Ascending aorta (tissue), 2 donors: ENCODE results near the gene CCDC146. TPM values are rescaled to one million over a fixed set of nuclear protein-coding genes. Genes with fewer than 3 reads are reported as not detected.
A peak's percentile ranks its signal among the peaks of the same experiment; 100 is the strongest.

Experiments
- DNase-seq, 2 donors: peaks; one replicate each; pipeline ENCODE4 v3.0.0-alpha.2; 2019; ENCODE audit warnings: low spot score in 2 of 2
- H3K27ac ChIP-seq, 2 donors: fragments of 200-600 bp; sonication (generic); one replicate each; pipeline ENCODE4 v1.5.1; 2016 to 2017; ENCODE audit warnings: mild to moderate bottlenecking in 1 of 2
- H3K27me3 ChIP-seq: fragments of 200-600 bp; sonication (generic); one replicate; pipeline ENCODE4 v1.5.1; 2017
- H3K36me3 ChIP-seq, 2 donors: fragments of 200-600 bp; sonication (generic); one replicate each; pipeline ENCODE4 v1.5.1; 2016
- H3K4me1 ChIP-seq, 2 donors: fragments of 200-600 bp; sonication (generic); one replicate each; pipeline ENCODE4 v1.5.1; 2016 to 2017; ENCODE audit warnings: mild to moderate bottlenecking in 1 of 2
- H3K4me3 ChIP-seq, 2 donors: fragments of 200-600 bp; sonication (generic); one replicate each; pipeline ENCODE4 v1.5.1; 2016 to 2017; ENCODE audit warnings: mild to moderate bottlenecking in 1 of 2
- H3K9me3 ChIP-seq, 2 donors: fragments of 200-600 bp; sonication (generic); one replicate each; pipeline ENCODE4 v1.5.1; 2016
- intact Hi-C: fragments of 100-400 bp; cut with DNase I; formaldehyde crosslinking; loops from one replicate; pipeline ENCODE4 v1.15.1; 2023
- total RNA-seq: library from RNA; depleted of rRNA; stranded (reverse); fragments of >200 nt; gene quantifications from one replicate; pipeline ENCODE4 v1.1.0, GENCODE V29; 2016
- TF ChIP-seq, protein P1 (sequence below), 3 experiments: fragments of 200-600 bp in 2 of 3; fragments of 450-650 bp in 1 of 3; sonication (generic) in 2 of 3; IDR thresholded peaks; one replicate each; pipeline ENCODE4 v1.5.1; 2016 to 2019; ENCODE audit warnings: antibody characterized with exemption in 3 of 3, mild to moderate bottlenecking in 1 of 3, moderate library complexity in 1 of 3

The CCDC146 gene
- total RNA-seq, 1 donor from 2014 or later = 9.2 TPM

DNA sequence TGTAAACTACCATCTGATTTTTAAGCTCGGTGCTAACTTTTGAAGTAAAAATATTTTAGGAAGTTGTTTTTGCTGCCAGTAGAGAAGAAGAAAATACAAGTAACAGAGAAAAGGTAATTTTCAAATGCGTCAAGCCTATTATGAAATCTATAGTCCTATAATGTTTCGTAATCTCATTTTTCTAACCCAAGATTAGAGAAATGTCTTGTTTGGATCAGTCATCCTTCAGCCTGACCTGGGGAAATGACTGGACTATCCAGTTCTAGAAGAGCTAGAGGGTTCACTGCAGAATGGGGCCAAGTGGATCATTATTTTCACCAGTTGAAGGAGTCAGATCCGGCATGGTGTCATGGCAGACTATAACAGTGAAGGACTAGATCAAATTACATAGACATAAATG is 139.9 kb downstream of the CCDC146 start:
- Histone ChIP-seq H3K36me3 (no peaks in the 10 kb centered on the region), H3K4me1 (no peaks in the 10 kb centered on the region), H3K27me3 (no peaks in the 10 kb centered on the region), H3K4me3 (no peak overlapping the region), H3K27ac (no peak overlapping the region), H3K9me3 (no peaks in the 10 kb centered on the region)
- TF ChIP-seq, protein P1, sequence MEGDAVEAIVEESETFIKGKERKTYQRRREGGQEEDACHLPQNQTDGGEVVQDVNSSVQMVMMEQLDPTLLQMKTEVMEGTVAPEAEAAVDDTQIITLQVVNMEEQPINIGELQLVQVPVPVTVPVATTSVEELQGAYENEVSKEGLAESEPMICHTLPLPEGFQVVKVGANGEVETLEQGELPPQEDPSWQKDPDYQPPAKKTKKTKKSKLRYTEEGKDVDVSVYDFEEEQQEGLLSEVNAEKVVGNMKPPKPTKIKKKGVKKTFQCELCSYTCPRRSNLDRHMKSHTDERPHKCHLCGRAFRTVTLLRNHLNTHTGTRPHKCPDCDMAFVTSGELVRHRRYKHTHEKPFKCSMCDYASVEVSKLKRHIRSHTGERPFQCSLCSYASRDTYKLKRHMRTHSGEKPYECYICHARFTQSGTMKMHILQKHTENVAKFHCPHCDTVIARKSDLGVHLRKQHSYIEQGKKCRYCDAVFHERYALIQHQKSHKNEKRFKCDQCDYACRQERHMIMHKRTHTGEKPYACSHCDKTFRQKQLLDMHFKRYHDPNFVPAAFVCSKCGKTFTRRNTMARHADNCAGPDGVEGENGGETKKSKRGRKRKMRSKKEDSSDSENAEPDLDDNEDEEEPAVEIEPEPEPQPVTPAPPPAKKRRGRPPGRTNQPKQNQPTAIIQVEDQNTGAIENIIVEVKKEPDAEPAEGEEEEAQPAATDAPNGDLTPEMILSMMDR (IDR thresholded peaks at IDR 0.05) = no peak
- intact Hi-C loops = no loop called here
- DNase-seq = no peak

DNA sequence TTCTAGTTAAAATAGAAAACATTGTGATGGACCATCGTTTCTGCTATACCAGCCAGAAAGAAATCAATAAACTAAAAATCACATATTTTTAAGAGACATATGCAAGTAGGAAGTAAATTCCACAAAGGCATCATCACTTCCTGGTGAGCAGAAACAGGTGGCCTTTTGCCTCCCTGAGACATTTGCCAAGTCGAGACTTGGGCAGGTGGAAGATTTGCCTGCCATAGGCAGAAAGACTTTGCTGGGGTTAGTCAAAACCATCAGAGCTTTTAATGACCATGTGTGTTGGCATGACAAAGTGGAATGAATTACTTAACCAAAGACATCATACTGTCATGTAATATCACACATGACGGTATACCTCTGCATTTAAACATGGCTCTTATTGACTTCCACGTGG is 143.3 kb downstream of the CCDC146 start:
- no peaks in the 10 kb centered on the region for H3K27me3 ChIP-seq
- H3K4me1 ChIP-seq = peaks cover 0 to 11% of the 10 kb centered on the region in 2 donors
- DNase-seq = no peak
- TF ChIP-seq, protein P1 (IDR thresholded peaks at IDR 0.05) = no peak
- H3K4me3 ChIP-seq = no peak overlapping the region
- no peaks in the 10 kb centered on the region for H3K36me3 ChIP-seq
- no peaks in the 10 kb centered on the region for H3K9me3 ChIP-seq
- intact Hi-C loops = no loop called here
- H3K27ac ChIP-seq = no peak overlapping the region

DNA sequence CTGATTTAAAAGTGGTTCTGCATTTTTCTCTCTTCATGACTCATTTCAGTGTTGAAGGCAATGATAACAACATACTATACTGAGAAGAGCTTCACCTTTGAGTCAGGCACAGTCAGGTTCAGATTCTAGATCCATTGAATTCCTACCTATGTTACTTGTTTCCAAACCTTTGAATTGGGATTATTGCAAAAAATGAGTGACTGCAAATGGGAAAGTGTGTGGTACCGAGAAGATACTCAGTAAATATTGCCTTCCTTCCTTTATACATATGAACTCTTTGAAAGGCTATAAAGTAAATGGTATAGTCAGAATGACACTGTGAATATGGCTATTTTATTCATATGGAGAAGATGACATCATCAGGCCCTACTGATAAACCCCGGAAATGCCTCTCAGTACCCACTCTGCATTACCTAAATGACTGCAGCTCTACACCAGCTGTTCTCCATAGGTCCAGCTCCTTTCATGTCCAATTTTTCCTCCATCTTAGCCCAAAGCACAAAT is 143.9 kb downstream of the CCDC146 start:
- no peak for DNase-seq
- intact Hi-C loops = no loop called here

DNA sequence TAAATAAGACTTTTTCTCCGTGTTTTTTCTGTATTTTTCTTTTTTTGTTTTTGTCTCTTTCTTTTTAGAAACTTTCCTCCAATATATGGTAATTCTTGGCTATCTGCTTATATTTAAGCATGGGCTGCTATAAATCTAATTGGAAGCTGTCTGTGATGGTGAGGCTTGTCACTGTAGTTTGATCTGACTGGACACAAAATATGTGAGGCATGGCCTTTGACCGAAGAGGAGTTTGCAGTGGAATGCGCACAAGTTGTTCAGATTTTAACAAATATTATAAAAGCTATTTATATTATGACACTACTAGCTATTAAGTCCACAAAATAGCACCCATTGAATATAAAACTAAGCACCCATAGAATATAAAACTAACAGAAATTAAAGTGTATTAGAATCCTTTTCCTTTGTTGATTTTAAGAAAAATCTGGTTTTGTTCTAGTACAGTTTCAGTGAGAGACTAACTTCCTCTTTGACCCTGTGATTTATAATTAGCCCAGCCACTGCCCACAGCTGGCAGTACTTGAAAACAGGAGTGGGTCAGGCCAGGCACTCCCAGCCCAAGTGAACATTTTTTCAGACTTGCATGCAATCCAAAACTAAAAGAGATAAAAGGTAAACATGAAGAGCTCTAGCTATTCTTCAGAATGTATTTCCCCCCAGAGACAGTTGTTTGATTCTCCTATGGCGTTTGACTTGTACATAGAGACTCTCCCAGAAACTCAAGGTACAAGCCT is 147.1 kb downstream of the CCDC146 start:
- Histone ChIP-seq H3K4me1 (peaks cover 0 to 11% of the 10 kb centered on the region in 2 donors), H3K36me3 (no peaks in the 10 kb centered on the region), H3K9me3 (no peaks in the 10 kb centered on the region), H3K27me3 (no peaks in the 10 kb centered on the region), H3K27ac (peak overlapping the region; percentile 63 to 64), H3K4me3 (no peak overlapping the region)
- intact Hi-C loops = no loop called here
- TF ChIP-seq, protein P1 (IDR thresholded peaks at IDR 0.05) = no peak
- DNase-seq = no peak

More for the DNA sequence above, 143.9 kb downstream of the CCDC146 start:
- peaks cover 0 to 11% of the 10 kb centered on the region in 2 donors for H3K4me1 ChIP-seq
- H3K36me3 ChIP-seq = no peaks in the 10 kb centered on the region
- no peaks in the 10 kb centered on the region for H3K27me3 ChIP-seq
- TF ChIP-seq, protein P1 (IDR thresholded peaks at IDR 0.05) = no peak
- H3K9me3 ChIP-seq = no peaks in the 10 kb centered on the region
- H3K27ac ChIP-seq = no peak overlapping the region
- no peak overlapping the region for H3K4me3 ChIP-seq

DNA sequence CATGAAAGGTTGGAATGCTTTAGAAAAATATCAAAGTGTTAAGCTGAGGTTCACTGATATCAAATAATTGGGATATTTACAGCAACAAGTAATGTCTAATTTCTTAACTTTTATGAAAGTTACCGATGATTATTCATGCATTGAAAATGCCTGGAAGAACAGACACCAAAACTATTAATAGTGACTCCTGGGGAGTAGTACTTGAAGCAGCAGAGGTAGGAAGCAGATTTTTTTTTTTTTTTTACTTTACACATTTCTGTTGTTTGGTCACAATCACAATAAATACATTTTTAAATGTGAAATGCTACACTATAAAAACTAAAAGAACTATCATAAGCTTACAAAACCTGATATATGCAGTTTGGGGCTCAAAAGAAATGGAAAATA is 147.7 kb downstream of the CCDC146 start:
- Histone ChIP-seq H3K4me1 (peaks cover 0 to 11% of the 10 kb centered on the region in 2 donors), H3K9me3 (no peaks in the 10 kb centered on the region), H3K36me3 (no peaks in the 10 kb centered on the region), H3K27me3 (no peaks in the 10 kb centered on the region), H3K27ac (peak overlapping the region; percentile 63 to 64), H3K4me3 (no peak overlapping the region)
- DNase-seq = no peak
- TF ChIP-seq, protein P1 (IDR thresholded peaks at IDR 0.05) = no peak
- intact Hi-C loops = no loop called here
